ENCODE data around the gene CPSF4.

CPSF4 gene

GRCh38 chr7:99438573-99439480, at the start of gene CPSF4, which contains the start of gene PTCD1:
Gene CPSF4, plus strand, starts transcription at chr7:99438943. Its CDS starts 140 bp downstream, at chr7:99439083.
Gene PTCD1, minus strand, starts transcription at chr7:99438798. Its CDS starts 3,556 bp downstream, at chr7:99435242.
- Histone ChIP-seq H3K27ac (peak within 1 kb of the TSS; percentile 61), H3K79me2 (ENCODE audit: insufficient read depth, low read depth) (peaks cover 66% of the 10 kb centered on the region), H3K36me3 (ENCODE audit: insufficient read depth) (peaks cover 5% of the 10 kb centered on the region; the same call in 1 of the 2 replicates), H3K27me3 (ENCODE audit: insufficient read depth, low read depth) (no peaks in the 10 kb centered on the region), H3K4me3 (IDR thresholded peaks at IDR 0.05; ENCODE audit: insufficient read depth, low read depth, low read length) (no peak within 1 kb of the TSS), H3K4me1 (ENCODE audit: low read depth, poor library complexity, severe bottlenecking) (peaks cover 18% of the 10 kb centered on the region), H4K20me1 (ENCODE audit: insufficient read depth) (peaks cover 9% of the 10 kb centered on the region), H2AFZ (ENCODE audit: low read depth) (peak within 1 kb of the TSS; percentile 89), H3K9ac (peak within 1 kb of the TSS; percentile 86), H3K4me2 (peak within 1 kb of the TSS; percentile 91)
- no peak for TF ChIP-seq CTCF (conservative IDR thresholded peaks at IDR 0.05; ENCODE audit: low read depth, low read length)

GRCh38 chr7:99389772-99390171, 49.0 kb upstream of the CPSF4 start:
- H3K9ac ChIP-seq, result no peak overlapping the region
- no peak overlapping the region for H3K4me2 ChIP-seq
- H3K79me2 ChIP-seq (ENCODE audit: insufficient read depth, low read depth), result no peaks in the 10 kb centered on the region
- no peaks in the 10 kb centered on the region for H3K36me3 ChIP-seq (ENCODE audit: insufficient read depth)
- TF ChIP-seq CTCF (conservative IDR thresholded peaks at IDR 0.05; ENCODE audit: low read depth, low read length), result no peak
- H3K27me3 ChIP-seq (ENCODE audit: insufficient read depth, low read depth), result no peaks in the 10 kb centered on the region
- no peak overlapping the region for H2AFZ ChIP-seq (ENCODE audit: low read depth)
- H4K20me1 ChIP-seq (ENCODE audit: insufficient read depth), result no peaks in the 10 kb centered on the region
- H3K27ac ChIP-seq, result no peak overlapping the region
- no peak overlapping the region for H3K4me3 ChIP-seq (IDR thresholded peaks at IDR 0.05; ENCODE audit: insufficient read depth, low read depth, low read length)
- H3K4me1 ChIP-seq (ENCODE audit: low read depth, poor library complexity, severe bottlenecking), result peaks cover 23% of the 10 kb centered on the region

GRCh38 chr7:99390941-99391602, 47.7 kb upstream of the CPSF4 start:
- H3K4me3 ChIP-seq (IDR thresholded peaks at IDR 0.05; ENCODE audit: insufficient read depth, low read depth, low read length), result no peak overlapping the region
- no peaks in the 10 kb centered on the region for H3K36me3 ChIP-seq (ENCODE audit: insufficient read depth)
- 0 out of 2 replicates have a peak, but pooled peaks cover 3% of the 10 kb centered on the region for H4K20me1 ChIP-seq (ENCODE audit: insufficient read depth)
- no peak overlapping the region for H3K9ac ChIP-seq
- TF ChIP-seq CTCF (conservative IDR thresholded peaks at IDR 0.05; ENCODE audit: low read depth, low read length), result no peak
- no peaks in the 10 kb centered on the region for H3K27me3 ChIP-seq (ENCODE audit: insufficient read depth, low read depth)
- peaks cover 23% of the 10 kb centered on the region for H3K4me1 ChIP-seq (ENCODE audit: low read depth, poor library complexity, severe bottlenecking)
- no peak overlapping the region; the same call in 1 of the 2 replicates for H3K4me2 ChIP-seq
- H3K27ac ChIP-seq, result no peak overlapping the region; the same call in 1 of the 2 replicates
- H3K79me2 ChIP-seq (ENCODE audit: insufficient read depth, low read depth), result no peaks in the 10 kb centered on the region; the same call in 1 of the 2 replicates
- no peak overlapping the region for H2AFZ ChIP-seq (ENCODE audit: low read depth)

GRCh38 chr7:99392046-99392445, 46.7 kb upstream of the CPSF4 start:
- no peak overlapping the region for H3K4me3 ChIP-seq (IDR thresholded peaks at IDR 0.05; ENCODE audit: insufficient read depth, low read depth, low read length)
- peak overlapping the region; percentile 87 for H3K4me2 ChIP-seq
- no peaks in the 10 kb centered on the region; the same call in 1 of the 2 replicates for H3K79me2 ChIP-seq (ENCODE audit: insufficient read depth, low read depth)
- no peaks in the 10 kb centered on the region for H3K27me3 ChIP-seq (ENCODE audit: insufficient read depth, low read depth)
- H3K9ac ChIP-seq, result peak overlapping the region; percentile 34; the same call in 1 of the 2 replicates
- H2AFZ ChIP-seq (ENCODE audit: low read depth), result no peak overlapping the region
- no peak for TF ChIP-seq CTCF (conservative IDR thresholded peaks at IDR 0.05; ENCODE audit: low read depth, low read length)
- H3K27ac ChIP-seq, result peak overlapping the region; percentile 49; the same call in 1 of the 2 replicates
- H3K36me3 ChIP-seq (ENCODE audit: insufficient read depth), result no peaks in the 10 kb centered on the region
- peaks cover 23% of the 10 kb centered on the region for H3K4me1 ChIP-seq (ENCODE audit: low read depth, poor library complexity, severe bottlenecking)
- 0 out of 2 replicates have a peak, but pooled peaks cover 3% of the 10 kb centered on the region for H4K20me1 ChIP-seq (ENCODE audit: insufficient read depth)
